PFSK-1 (cell line): ENCODE measurements around the gene KCNMA1.

Source experiments
- FOXP2 ChIP-seq: optimal IDR thresholded peaks from 2 replicates; pipeline ENCODE3; 2011; ENCODE audit warnings: borderline replicate concordance, control low read depth, inconsistent platforms; ENCODE audit not compliant: insufficient read depth; ENCODE audit errors: extremely low read length, extremely low read depth
- POLR2AphosphoS5 ChIP-seq: IDR thresholded peaks from 2 replicates; pipeline ENCODE4 v1.6.1; 2012; ENCODE audit warnings: low read depth, mild to moderate bottlenecking, control low read depth, low read length, moderate library complexity

DNA sequence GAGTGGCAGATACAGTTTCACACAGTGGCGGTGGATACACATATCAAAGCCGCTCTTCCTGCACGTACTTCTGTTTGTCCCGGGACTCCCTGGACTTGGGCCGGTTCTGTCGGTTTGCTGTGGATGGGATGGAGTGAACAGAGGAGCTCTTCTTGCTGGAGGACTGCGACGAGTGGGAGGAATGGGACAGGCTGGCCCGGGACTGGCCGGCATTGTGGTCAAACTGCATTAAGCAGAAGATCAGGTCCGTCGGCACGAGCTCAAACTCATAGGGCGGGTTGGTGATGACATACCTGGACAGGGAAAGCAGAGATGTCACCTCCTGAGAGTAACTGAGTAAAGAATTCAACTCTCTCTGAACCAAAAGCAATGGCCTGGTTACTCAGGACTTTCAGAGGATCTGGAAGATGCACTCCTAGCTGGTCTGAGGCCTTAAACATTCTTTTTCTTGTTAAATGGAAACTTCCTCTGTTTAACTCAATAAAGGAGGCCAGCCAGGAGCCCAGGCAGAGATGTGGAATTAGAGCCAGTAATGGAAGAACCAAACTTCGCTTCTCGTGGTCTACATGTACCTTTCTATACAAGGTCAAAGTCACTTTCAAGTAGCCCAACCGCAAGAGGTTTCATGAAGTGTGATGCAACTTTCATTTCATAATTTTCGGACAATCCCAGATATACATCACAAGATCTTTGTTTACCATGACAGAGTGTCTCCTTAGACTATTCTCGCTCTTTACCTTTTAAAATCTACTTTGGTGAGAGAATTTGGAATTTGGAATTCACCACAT, 750.2 kb downstream of the KCNMA1 start:
- no peak for TF ChIP-seq POLR2AphosphoS5
- no peak for TF ChIP-seq FOXP2
